ENCODE results near the gene TMEM170A. TPM values are rescaled to one million over a fixed set of nuclear protein-coding genes. Genes with fewer than 3 reads are reported as not detected.
A peak's percentile ranks its signal among the peaks of the same experiment; 100 is the strongest.
"Not testable (repeated sequence)": the region's sequence is repeated elsewhere in the genome, so short reads cannot be mapped to it uniquely, and the experiment has no call there.

The TMEM170A gene
- total and polyA plus RNA-seq, 5 experiments from 2014 or later = 32.8 to 53.2 (median 42.3) TPM

DNA sequence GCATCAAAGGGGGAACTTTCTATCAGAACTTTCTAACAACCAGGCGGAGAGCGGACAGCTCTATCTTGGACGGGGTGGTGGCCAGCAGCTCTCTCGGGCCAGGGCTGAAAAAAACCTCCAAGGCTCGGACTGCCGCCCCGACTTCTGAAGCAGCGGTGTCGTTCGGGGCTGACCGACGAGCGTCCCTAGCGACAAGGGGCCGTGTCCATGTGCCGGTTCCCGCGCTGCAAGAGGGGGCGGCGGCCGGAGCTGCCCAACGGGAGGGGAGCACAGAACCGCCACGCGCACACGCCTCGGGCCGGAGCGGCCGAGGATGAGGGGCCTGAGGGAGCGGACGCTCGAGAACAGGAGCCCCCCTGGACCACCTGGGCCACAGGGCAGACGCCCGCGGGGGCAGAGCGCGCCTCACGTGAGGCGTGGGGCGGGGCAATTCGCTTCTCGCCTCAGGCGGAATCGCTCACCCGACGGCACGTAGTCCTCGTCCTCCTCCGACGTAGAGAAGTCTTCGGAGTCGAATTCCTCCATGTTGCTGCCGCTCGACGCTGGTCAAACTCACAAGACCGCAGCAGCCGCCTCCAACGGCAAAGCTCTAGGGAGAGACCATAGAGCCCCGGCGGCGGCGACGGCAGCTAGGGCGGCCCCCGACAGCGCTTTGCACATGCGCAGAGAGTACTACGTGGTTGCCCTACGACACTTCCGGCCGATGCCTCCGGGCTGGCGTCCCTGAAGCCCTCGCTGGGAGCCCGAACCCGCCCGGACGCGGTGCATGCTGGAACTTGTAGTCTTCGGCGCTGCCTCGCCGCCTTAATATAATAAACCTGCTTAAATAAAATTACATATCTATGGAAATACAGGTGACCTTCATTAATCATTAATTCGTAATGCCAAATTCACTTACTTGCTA, 31.4 kb downstream of the TMEM170A start, which contains the start of gene CFDP1:
Gene CFDP1, minus strand, starts transcription at position 676 of the 904 bp plus-strand sequence. Its CDS starts 151 bp downstream, at position 525.
- POLR2A ChIA-PET = interaction anchor here (0.7 to 3.9 kb wide), 20 partner anchors 11 to 565 kb away, joined by 3 to 43 read pairs (median 4); partner anchors contain the start of genes ADAT1, GABARAPL2, KARS1 and TERF2IP

GRCh38 chr16:75429621-75430403, 34.7 kb downstream of the TMEM170A start:
- Mint-ChIP-seq H3K27ac (peak overlapping the region in 5 of 10 donors; percentile 24 to 80 (median 36)), H3K36me3 (peaks cover 0 to 3% (median 0%) of the 10 kb centered on the region in 3 donors), H3K9me3 (no peaks in the 10 kb centered on the region), H3K27me3 (no peaks in the 10 kb centered on the region), H3K4me1 (peaks cover 26 to 70% (median 57%) of the 10 kb centered on the region in 4 donors), H3K4me3 (peak overlapping the region in 4 of 10 donors; percentile 2 to 76 (median 18))
- DNase-seq (no peak), ATAC-seq (no peak)
- POLR2A ChIA-PET = no interaction called here

More for the DNA sequence above, 31.4 kb downstream of the TMEM170A start, which contains the start of gene CFDP1:
- Mint-ChIP-seq H3K27ac (peak within 1 kb of the TSS; percentile 94 to 99 (median 96)), H3K27me3 (no peaks in the 10 kb centered on the region), H3K4me1 (peaks cover 20 to 53% (median 44%) of the 10 kb centered on the region in 4 donors), H3K36me3 (peaks cover 0 to 3% (median 0%) of the 10 kb centered on the region in 3 donors), H3K4me3 (peak within 1 kb of the TSS; percentile 90 to 97 (median 94)), H3K9me3 (peaks cover 0 to 9% (median 0%) of the 10 kb centered on the region in 9 donors)
- ATAC-seq = peak; percentile 85 to 86
- peak; percentile 90 to 98 (median 96) for DNase-seq

- ATAC-seq, POLR2A ChIA-PET, H3K9me3 Mint-ChIP-seq, H3K4me3 Mint-ChIP-seq, H3K36me3 Mint-ChIP-seq, DNase-seq, H3K27me3 Mint-ChIP-seq: not testable (repeated sequence)
- H3K27ac Mint-ChIP-seq = peak overlapping the region in 3 of 10 donors; percentile 21 to 57 (median 51)
- peaks cover 17 to 64% (median 44%) of the 10 kb centered on the region in 4 donors for H3K4me1 Mint-ChIP-seq
These were observed 38.0 kb downstream of the TMEM170A start for GRCh38 chr16:75426524-75426923.

- H3K4me3 Mint-ChIP-seq, H3K9me3 Mint-ChIP-seq, H3K27me3 Mint-ChIP-seq, DNase-seq, POLR2A ChIA-PET, ATAC-seq, H3K36me3 Mint-ChIP-seq: not testable (repeated sequence)
- Mint-ChIP-seq H3K4me1 (peaks cover 18 to 56% (median 44%) of the 10 kb centered on the region in 4 donors), H3K27ac (peak overlapping the region in 5 of 10 donors; percentile 29 to 79 (median 53))
These were observed 40.3 kb downstream of the TMEM170A start for GRCh38 chr16:75424105-75424762.

GRCh38 chr16:75423723-75424104, 40.8 kb downstream of the TMEM170A start:
- Mint-ChIP-seq H3K4me3 (no peak overlapping the region), H3K27me3 (no peaks in the 10 kb centered on the region), H3K4me1 (peaks cover 15 to 52% (median 42%) of the 10 kb centered on the region in 4 donors), H3K27ac (peak overlapping the region in 5 of 10 donors; percentile 29 to 57 (median 50)), H3K36me3 (no peaks in the 10 kb centered on the region), H3K9me3 (no peaks in the 10 kb centered on the region)
- ATAC-seq (no peak), DNase-seq (no peak)
- POLR2A ChIA-PET = interaction anchor here (0.7 kb wide), 1 partner anchor 232 kb away, joined by 3 read pairs; no protein-coding TSS in a partner anchor

- H3K36me3 Mint-ChIP-seq = no peaks in the 10 kb centered on the region
- H3K9me3 Mint-ChIP-seq = no peaks in the 10 kb centered on the region
- no peak for ATAC-seq
- POLR2A ChIA-PET = no interaction called here
- H3K4me1 Mint-ChIP-seq = peaks cover 12 to 50% (median 38%) of the 10 kb centered on the region in 4 donors
- H3K4me3 Mint-ChIP-seq = peak overlapping the region in 6 of 10 donors; percentile 9 to 61 (median 18)
- no peak for DNase-seq
- H3K27me3 Mint-ChIP-seq = no peaks in the 10 kb centered on the region
- H3K27ac Mint-ChIP-seq = peak overlapping the region; percentile 4 to 82 (median 60)
These were observed 42.7 kb downstream of the TMEM170A start for GRCh38 chr16:75421820-75422126.

- Mint-ChIP-seq H3K27ac (peak overlapping the region; percentile 4 to 82 (median 60)), H3K4me1 (peaks cover 12 to 45% (median 36%) of the 10 kb centered on the region in 4 donors), H3K27me3 (no peaks in the 10 kb centered on the region)
These were observed 43.3 kb downstream of the TMEM170A start for GRCh38 chr16:75420987-75421819.

GRCh38 chr16:75416904-75417565, 47.5 kb downstream of the TMEM170A start:
- H3K36me3 Mint-ChIP-seq = peaks cover 0 to 24% (median 4%) of the 10 kb centered on the region in 3 donors
- POLR2A ChIA-PET = no interaction called here
- peak overlapping the region in 1 of 10 donors; percentile 68 for H3K27ac Mint-ChIP-seq
- no peak overlapping the region for H3K4me3 Mint-ChIP-seq
- H3K9me3 Mint-ChIP-seq = no peaks in the 10 kb centered on the region
- DNase-seq (no peak), ATAC-seq (no peak)
- no peaks in the 10 kb centered on the region for H3K27me3 Mint-ChIP-seq
- peaks cover 21 to 42% (median 37%) of the 10 kb centered on the region in 4 donors for H3K4me1 Mint-ChIP-seq

More at GRCh38 chr16:75420987-75421819, 43.3 kb downstream of the TMEM170A start:
- H3K36me3 Mint-ChIP-seq = no peaks in the 10 kb centered on the region
- peak; percentile 53 to 68 for ATAC-seq
- H3K9me3 Mint-ChIP-seq = no peaks in the 10 kb centered on the region
- POLR2A ChIA-PET = interaction anchor here (1.0 kb wide), 1 partner anchor 12 kb away, joined by 5 read pairs; the partner anchor contains the start of gene CFDP1
- peak overlapping the region; percentile 12 to 65 (median 50) for H3K4me3 Mint-ChIP-seq
- DNase-seq = peak in 5 of 10 donors; percentile 12 to 36 (median 19)

DNA sequence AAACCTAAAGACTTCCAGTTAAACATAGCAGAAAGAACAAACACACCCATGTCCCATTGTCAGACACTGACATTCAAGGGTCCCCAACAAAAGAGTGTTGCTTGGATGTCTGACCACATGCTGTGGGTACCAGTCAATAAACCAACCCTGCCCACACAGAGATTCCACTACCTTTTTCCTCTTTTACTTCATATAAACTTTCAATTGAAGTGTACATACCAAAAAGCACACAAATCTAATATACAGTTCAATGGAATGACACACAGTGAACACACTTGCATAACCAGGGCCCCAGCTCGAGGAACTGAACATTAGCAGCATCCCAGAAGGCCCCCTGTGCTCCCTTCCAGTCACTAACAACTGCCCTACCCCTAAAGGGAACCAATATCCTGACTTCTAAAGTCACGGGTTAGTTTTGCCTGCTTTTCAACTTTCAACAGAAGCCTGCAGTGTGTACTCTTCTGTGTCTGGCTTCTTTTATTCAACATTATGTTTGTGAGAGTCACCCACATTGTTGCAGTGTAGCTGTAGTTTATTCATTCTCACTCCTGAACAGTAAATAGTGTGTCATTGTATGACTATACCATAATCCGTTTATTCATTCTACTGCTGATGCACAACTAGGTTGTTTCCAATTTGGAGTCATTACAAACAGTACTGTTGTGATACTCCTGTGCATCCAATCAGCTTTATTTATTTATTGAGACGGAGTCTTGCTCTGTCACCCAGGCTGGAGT, 49.2 kb downstream of the TMEM170A start:
- Mint-ChIP-seq H3K4me3 (peak overlapping the region in 1 of 10 donors; percentile 34), H3K4me1 (peaks cover 16 to 30% (median 21%) of the 10 kb centered on the region in 4 donors), H3K36me3 (peaks cover 0 to 40% (median 6%) of the 10 kb centered on the region in 3 donors), H3K27me3 (no peaks in the 10 kb centered on the region), H3K9me3 (no peaks in the 10 kb centered on the region), H3K27ac (peak overlapping the region in 6 of 10 donors; percentile 19 to 66 (median 36))
- ATAC-seq (no peak), DNase-seq (no peak)
- POLR2A ChIA-PET = no interaction called here

DNA sequence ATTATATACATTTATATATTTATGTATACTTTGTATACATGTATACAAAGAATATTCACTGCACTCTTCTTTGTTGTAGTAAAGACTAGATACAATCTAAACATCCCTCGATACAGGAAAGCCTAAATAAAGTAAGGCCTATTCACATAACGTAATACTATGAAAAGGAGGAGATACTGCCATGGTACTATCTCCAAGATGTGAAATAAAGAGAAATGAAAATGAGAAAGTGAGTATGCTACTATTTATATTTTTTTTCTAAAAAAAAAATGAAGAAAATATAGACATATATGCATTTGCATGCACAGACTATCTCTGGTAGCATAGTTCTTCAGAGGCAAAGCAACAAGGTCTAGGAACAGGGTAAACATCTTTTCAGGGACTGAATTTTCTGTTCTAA, 50.5 kb downstream of the TMEM170A start:
- Mint-ChIP-seq H3K4me3 (no peak overlapping the region), H3K9me3 (no peaks in the 10 kb centered on the region), H3K27ac (no peak overlapping the region), H3K36me3 (peaks cover 0 to 53% (median 8%) of the 10 kb centered on the region in 3 donors), H3K27me3 (no peaks in the 10 kb centered on the region), H3K4me1 (peaks cover 12 to 26% (median 16%) of the 10 kb centered on the region in 4 donors)
- no peak for ATAC-seq
- POLR2A ChIA-PET = no interaction called here
- DNase-seq = no peak
